Measurements from ENCODE around the gene LGI1.
A peak's percentile ranks its signal among the peaks of the same experiment; 100 is the strongest.

LGI1 gene

GRCh38 chr10:93757801-93758507, at the start of gene LGI1:
Gene LGI1 (plus strand): TSS chr10:93757936. CDS start chr10:93758145, 209 bp downstream.
- DNase-seq, result no peak

GRCh38 chr10:93710333-93710909, 47.3 kb upstream of the LGI1 start:
- DNase-seq, result no peak

GRCh38 chr10:93711891-93712290, 45.8 kb upstream of the LGI1 start:
- DNase-seq, result no peak

GRCh38 chr10:93712593-93712992, 45.1 kb upstream of the LGI1 start:
- no peak for DNase-seq

- peak; percentile 21 for DNase-seq
These were observed 42.4 kb upstream of the LGI1 start for GRCh38 chr10:93715345-93715744.

- DNase-seq, result no peak
These were observed 41.0 kb upstream of the LGI1 start for GRCh38 chr10:93716766-93717165.

- DNase-seq, result no peak
These were observed 38.6 kb upstream of the LGI1 start for GRCh38 chr10:93718937-93719725.

GRCh38 chr10:93719901-93720300, 37.8 kb upstream of the LGI1 start:
- no peak for DNase-seq

GRCh38 chr10:93722550-93722949, 35.2 kb upstream of the LGI1 start:
- no peak for DNase-seq

- DNase-seq, result no peak
These were observed 34.6 kb upstream of the LGI1 start for GRCh38 chr10:93723153-93723552.

- DNase-seq, result no peak
These were observed 31.7 kb upstream of the LGI1 start for GRCh38 chr10:93726024-93726423.

GRCh38 chr10:93741367-93741766, 16.4 kb upstream of the LGI1 start:
- DNase-seq, result no peak

- no peak for DNase-seq
These were observed 14.9 kb upstream of the LGI1 start for GRCh38 chr10:93742633-93743349.

GRCh38 chr10:93745408-93746065, 12.2 kb upstream of the LGI1 start:
- DNase-seq, result no peak

- DNase-seq, result no peak
These were observed 10.9 kb upstream of the LGI1 start for GRCh38 chr10:93746844-93747284.

GRCh38 chr10:93749218-93749799, 8.4 kb upstream of the LGI1 start:
- no peak for DNase-seq

GRCh38 chr10:93751124-93751523, 6.6 kb upstream of the LGI1 start:
- no peak for DNase-seq

GRCh38 chr10:93751832-93752231, 5.9 kb upstream of the LGI1 start:
- DNase-seq, result peak; percentile 19

GRCh38 chr10:93752761-93753160, 5.0 kb upstream of the LGI1 start:
- no peak for DNase-seq

GRCh38 chr10:93753621-93754250, 4.0 kb upstream of the LGI1 start:
- no peak for DNase-seq

GRCh38 chr10:93754761-93755160, 3.0 kb upstream of the LGI1 start:
- DNase-seq, result no peak
